AG04450 (cell line): ENCODE data around the gene SLC17A2. TPM values are rescaled to one million over a fixed set of nuclear protein-coding genes. Genes with fewer than 3 reads are reported as not detected.
"Not testable (repeated sequence)": the region's sequence is repeated elsewhere in the genome, so short reads cannot be mapped to it uniquely, and the experiment has no call there.

ENCODE experiments used
- CTCF ChIA-PET: fragments of 300-600, 350-600 bp; formaldehyde crosslinking; extraction: SDS; loops from one replicate; lab custom pipeline; 2022; ENCODE audit warnings: antibody characterized with exemption, inconsistent platforms; lab: Charles Lee
- POLR2A ChIA-PET: fragments of 350-600 bp; formaldehyde crosslinking; extraction: SDS; loops from one replicate; lab custom pipeline; 2021; ENCODE audit warnings: antibody characterized with exemption, inconsistent platforms; lab: Yijun Ruan, JAX
- DNase-seq: peaks from one replicate; pipeline ENCODE4 v3.0.0-alpha.2; 2011; ENCODE audit warnings: low read depth, low spot score
- H3K27ac ChIP-seq: one replicate; pipeline ENCODE4 v1.5.1; 2012; ENCODE audit warnings: low read depth, low read length, control low read depth
- H3K27me3 ChIP-seq: one replicate; pipeline ENCODE4 v1.6.0; 2012; ENCODE audit warnings: low read length; ENCODE audit not compliant: control insufficient read depth, insufficient read depth
- H3K4me3 ChIP-seq: 2 replicates; pipeline ENCODE4 v1.5.1; 2011; ENCODE audit warnings: mild to moderate bottlenecking, low read depth, low read length, control low read depth
- H3K9me3 ChIP-seq: 2 replicates; pipeline ENCODE4 v1.5.1; 2012; ENCODE audit warnings: low read length; ENCODE audit not compliant: control insufficient read depth, insufficient read depth
- polyA plus RNA-seq: library from polyadenylated mRNA; depleted of rRNA; stranded (reverse); fragments of >200 nt; gene quantifications from 2 replicates; pipeline ENCODE4 v1.2.3, GENCODE V29; 2011
- TF ChIP-seq, protein P1 (sequence below): IDR thresholded peaks from 2 replicates; pipeline ENCODE4 v1.5.1; 2011; ENCODE audit warnings: low read depth, low read length, control low read depth, inconsistent platforms

SLC17A2 gene
- polyA plus RNA-seq, 1 experiment = not detected

DNA sequence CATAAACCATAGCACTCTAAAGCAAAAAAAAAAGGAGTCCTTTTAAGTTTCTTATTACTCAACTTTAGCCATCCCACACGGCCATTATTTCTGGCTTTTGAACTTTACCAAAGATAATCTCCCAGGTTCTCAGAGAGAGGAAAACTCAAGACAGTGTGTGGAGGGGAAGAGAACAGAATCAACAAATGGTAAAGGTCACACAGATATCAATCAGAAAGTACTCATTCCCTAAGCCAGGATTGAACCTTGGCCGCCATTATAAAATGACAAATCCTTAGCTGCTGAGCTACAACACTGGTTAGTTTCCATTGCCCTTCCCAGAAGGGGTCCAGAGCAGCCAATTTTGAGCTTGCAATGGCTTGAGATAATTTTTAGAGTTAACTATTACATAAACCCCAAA, 22.0 kb upstream of the SLC17A2 start:
- TF ChIP-seq, protein P1, sequence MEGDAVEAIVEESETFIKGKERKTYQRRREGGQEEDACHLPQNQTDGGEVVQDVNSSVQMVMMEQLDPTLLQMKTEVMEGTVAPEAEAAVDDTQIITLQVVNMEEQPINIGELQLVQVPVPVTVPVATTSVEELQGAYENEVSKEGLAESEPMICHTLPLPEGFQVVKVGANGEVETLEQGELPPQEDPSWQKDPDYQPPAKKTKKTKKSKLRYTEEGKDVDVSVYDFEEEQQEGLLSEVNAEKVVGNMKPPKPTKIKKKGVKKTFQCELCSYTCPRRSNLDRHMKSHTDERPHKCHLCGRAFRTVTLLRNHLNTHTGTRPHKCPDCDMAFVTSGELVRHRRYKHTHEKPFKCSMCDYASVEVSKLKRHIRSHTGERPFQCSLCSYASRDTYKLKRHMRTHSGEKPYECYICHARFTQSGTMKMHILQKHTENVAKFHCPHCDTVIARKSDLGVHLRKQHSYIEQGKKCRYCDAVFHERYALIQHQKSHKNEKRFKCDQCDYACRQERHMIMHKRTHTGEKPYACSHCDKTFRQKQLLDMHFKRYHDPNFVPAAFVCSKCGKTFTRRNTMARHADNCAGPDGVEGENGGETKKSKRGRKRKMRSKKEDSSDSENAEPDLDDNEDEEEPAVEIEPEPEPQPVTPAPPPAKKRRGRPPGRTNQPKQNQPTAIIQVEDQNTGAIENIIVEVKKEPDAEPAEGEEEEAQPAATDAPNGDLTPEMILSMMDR = no peak
- Histone ChIP-seq H3K9me3 (no peaks in the 10 kb centered on the region), H3K27ac (no peak overlapping the region), H3K4me3 (no peak overlapping the region), H3K27me3 (peaks cover 2% of the 10 kb centered on the region)
- DNase-seq = no peak
- ChIA-PET CTCF (interaction anchor here (0.6 kb wide), 1 partner anchor 288 kb away, joined by 3 read pairs; no protein-coding TSS in a partner anchor), POLR2A (no interaction called here)

DNA sequence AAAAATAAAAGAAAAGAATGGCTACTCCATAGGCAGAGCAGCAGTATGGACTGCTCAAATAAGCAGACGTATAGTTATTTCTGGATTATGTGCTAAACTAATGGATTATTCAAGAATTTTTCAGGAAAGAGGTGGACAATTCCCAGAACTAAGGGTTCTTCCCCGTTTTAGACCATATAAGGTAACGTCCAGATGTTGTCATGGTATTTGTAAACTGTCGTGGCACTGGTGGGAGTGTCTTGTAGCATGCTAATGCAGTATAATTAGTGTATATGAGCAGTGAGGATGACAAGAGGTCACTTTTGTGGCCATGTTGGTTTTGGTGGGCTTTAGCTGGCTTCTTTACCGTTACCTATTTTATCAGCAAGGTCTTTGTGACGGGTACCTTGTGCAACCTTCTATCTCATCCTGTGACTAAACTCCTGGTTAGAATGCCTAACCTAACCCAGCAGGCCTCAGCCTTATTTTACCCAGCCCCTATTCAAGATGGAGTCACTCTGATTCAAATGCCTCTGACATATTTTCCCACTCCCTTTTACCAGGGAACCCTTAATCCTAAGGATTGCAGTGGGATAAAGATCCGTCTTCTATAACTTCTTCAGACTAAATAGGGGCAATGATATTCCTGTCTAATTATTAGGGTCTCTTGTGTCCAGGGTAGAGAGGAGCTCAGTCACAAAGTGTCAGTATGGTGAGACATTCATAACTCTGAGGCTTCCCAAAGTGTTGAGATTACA, 21.0 kb upstream of the SLC17A2 start:
- TF ChIP-seq, protein P1 = no peak
- DNase-seq = no peak
- Histone ChIP-seq H3K27me3 (peaks cover 2% of the 10 kb centered on the region), H3K27ac (no peak overlapping the region), H3K4me3 (no peak overlapping the region), H3K9me3 (no peaks in the 10 kb centered on the region)
- ChIA-PET POLR2A (no interaction called here), CTCF (no interaction called here)

DNA sequence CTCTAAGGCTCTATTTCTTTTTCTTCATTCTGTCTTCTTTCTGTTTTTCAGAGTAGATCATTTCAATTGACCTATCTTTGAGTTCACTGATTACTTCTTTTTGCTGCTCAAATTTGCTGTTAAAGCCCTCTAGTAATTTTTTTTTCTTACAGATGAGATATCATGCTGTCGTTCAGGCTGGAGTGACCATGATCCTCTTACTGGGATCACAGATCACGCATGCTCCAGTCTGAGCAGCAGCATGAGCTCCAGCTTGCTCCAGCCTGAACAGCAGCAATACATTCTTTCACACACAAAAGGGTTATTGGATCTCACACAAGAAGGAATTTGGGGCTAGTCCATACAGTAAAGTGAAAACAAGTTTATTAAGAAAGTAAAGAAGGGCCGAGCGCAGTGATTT, 19.8 kb upstream of the SLC17A2 start:
- DNase-seq = no peak
- TF ChIP-seq, protein P1 = no peak
- Histone ChIP-seq H3K9me3 (no peaks in the 10 kb centered on the region), H3K27ac (no peak overlapping the region), H3K4me3 (no peak overlapping the region), H3K27me3 (peaks cover 2% of the 10 kb centered on the region)
- ChIA-PET POLR2A (no interaction called here), CTCF (no interaction called here)

DNA sequence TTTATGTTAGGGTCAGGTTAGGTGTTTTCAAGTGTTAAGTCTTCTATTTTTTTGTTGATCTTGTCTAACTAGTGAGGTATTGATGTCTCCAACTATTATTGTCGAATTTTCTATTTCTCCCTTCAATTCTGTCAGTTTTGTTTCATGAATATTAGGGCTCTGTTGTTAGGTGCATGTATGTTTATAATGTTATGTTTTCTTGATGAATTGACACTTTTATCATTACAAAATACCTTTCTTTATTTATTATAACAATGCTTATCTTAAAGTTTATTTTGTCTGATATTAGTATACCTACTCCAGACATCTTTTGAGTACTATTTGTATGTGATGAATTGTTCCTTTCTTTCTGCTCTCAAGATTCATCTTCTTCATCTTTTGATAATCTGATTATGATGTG, 19.2 kb upstream of the SLC17A2 start:
- Histone ChIP-seq H3K27ac (no peak overlapping the region), H3K9me3 (no peaks in the 10 kb centered on the region), H3K27me3 (peaks cover 2% of the 10 kb centered on the region), H3K4me3 (no peak overlapping the region)
- no peak for DNase-seq
- CTCF ChIA-PET = interaction anchor here (1.1 kb wide), 1 partner anchor 53 kb away, joined by 4 read pairs; no protein-coding TSS in a partner anchor
- TF ChIP-seq, protein P1 = no peak
- POLR2A ChIA-PET = no interaction called here

DNA sequence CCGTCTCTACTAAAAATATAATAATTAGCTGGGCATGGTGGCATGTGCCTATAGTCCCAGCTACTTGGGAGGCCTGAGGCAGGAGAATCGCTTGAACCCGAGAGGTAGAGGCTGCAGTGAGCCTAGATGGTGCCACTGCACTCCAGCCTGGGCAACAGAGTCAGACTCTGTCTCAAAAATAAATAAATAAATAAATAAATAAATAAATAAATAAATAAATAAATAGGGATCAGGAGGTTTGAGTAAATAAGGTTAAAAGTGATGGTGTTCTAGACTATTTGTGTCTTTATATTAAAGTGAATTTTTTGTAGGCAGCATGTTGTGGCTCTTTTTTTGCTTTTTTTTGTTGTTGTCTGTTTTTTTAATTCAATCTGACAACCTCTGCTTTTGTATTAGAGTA, 17.0 kb upstream of the SLC17A2 start:
- H3K27ac ChIP-seq, H3K9me3 ChIP-seq, H3K4me3 ChIP-seq, POLR2A ChIA-PET, DNase-seq, H3K27me3 ChIP-seq: not testable (repeated sequence)
- CTCF ChIA-PET = interaction anchor here (0.7 kb wide), 1 partner anchor 9 kb away, joined by 6 read pairs; no protein-coding TSS in a partner anchor
